GM23338 (cell line): Measurements from ENCODE around the gene THRB. TPM values are rescaled to one million over a fixed set of nuclear protein-coding genes. Genes with fewer than 3 reads are reported as not detected.

ENCODE experiments used
- ATAC-seq: fragments of 200-7000 bp; cut with Tn5 transposase; 3 replicates; pipeline ENCODE4 v1.9.1; 2020
- DNase-seq: peaks from one replicate; pipeline ENCODE4 v3.0.0-alpha.2; 2015; ENCODE audit warnings: low spot score
- H2AFZ ChIP-seq: fragments of 200-600 bp; sonication (generic); 2 replicates; pipeline ENCODE4 v1.8.0; 2016; ENCODE audit warnings: antibody characterized with exemption, mild to moderate bottlenecking, moderate library complexity
- H3F3A ChIP-seq: fragments of 200-600 bp; sonication (generic); replicated peaks from 2 replicates; pipeline ENCODE4 v1.8.0; 2017; ENCODE audit warnings: antibody characterized with exemption, mixed run types, low read depth
- H3K27ac ChIP-seq: fragments of 200-600 bp; sonication (generic); 2 replicates; pipeline ENCODE4 v1.6.1; 2016; ENCODE audit warnings: low read depth
- H3K27me3 ChIP-seq: fragments of 200-600 bp; sonication (generic); 2 replicates; pipeline ENCODE4 v1.8.0; 2016; ENCODE audit warnings: mild to moderate bottlenecking, mixed run types, moderate library complexity; ENCODE audit not compliant: insufficient read depth
- H3K36me3 ChIP-seq: fragments of 200-600 bp; sonication (generic); 2 replicates; pipeline ENCODE4 v1.8.0; 2016; ENCODE audit warnings: mild to moderate bottlenecking; ENCODE audit not compliant: insufficient read depth
- H3K4me1 ChIP-seq: fragments of 200-600 bp; sonication (generic); 2 replicates; pipeline ENCODE4 v1.8.0; 2016; ENCODE audit warnings: mild to moderate bottlenecking, moderate library complexity; ENCODE audit not compliant: insufficient read depth
- H3K4me2 ChIP-seq: fragments of 200-600 bp; sonication (generic); 2 replicates; pipeline ENCODE4 v1.7.1; 2017; ENCODE audit warnings: mixed run types
- H3K4me3 ChIP-seq: fragments of 200-600 bp; sonication (generic); 2 replicates; pipeline ENCODE4 v1.6.1; 2016; ENCODE audit warnings: mixed run types
- H3K79me2 ChIP-seq: fragments of 200-600 bp; sonication (generic); replicated peaks from 2 replicates; pipeline ENCODE4 v1.8.0; 2017; ENCODE audit warnings: mild to moderate bottlenecking; ENCODE audit not compliant: insufficient read depth
- H3K9me2 ChIP-seq: fragments of 200-600 bp; sonication (generic); 2 replicates; pipeline ENCODE4 v1.8.0; 2017; ENCODE audit not compliant: insufficient read depth
- H4K20me1 ChIP-seq: fragments of 200-600 bp; sonication (generic); replicated peaks from 2 replicates; pipeline ENCODE4 v1.8.0; 2017; ENCODE audit warnings: mild to moderate bottlenecking; ENCODE audit not compliant: insufficient read depth
- H3K27ac Mint-ChIP-seq: 2 replicates; pipeline ENCODE4 v1.8.0; 2020; ENCODE audit warnings: inconsistent platforms, mild to moderate bottlenecking, moderate library complexity, mixed read lengths
- H3K27me3 Mint-ChIP-seq: 3 replicates; pipeline ENCODE4 v1.8.0; 2022; ENCODE audit warnings: low read depth, mild to moderate bottlenecking, moderate library complexity, mixed read lengths, inconsistent platforms; ENCODE audit not compliant: insufficient read depth, poor library complexity
- H3K36me3 Mint-ChIP-seq: 3 replicates; pipeline ENCODE4 v1.8.0; 2021; ENCODE audit warnings: low read depth, mild to moderate bottlenecking, inconsistent platforms, moderate library complexity, mixed read lengths
- H3K4me1 Mint-ChIP-seq: 3 replicates; pipeline ENCODE4 v1.8.0; 2020; ENCODE audit warnings: mild to moderate bottlenecking, inconsistent platforms, mixed read lengths
- H3K4me3 Mint-ChIP-seq: 3 replicates; pipeline ENCODE4 v1.8.0; 2021; ENCODE audit warnings: moderate library complexity, mild to moderate bottlenecking, inconsistent platforms, mixed read lengths
- H3K9me3 Mint-ChIP-seq: 3 replicates; pipeline ENCODE4 v1.8.0; 2020; ENCODE audit warnings: moderate library complexity, mild to moderate bottlenecking, inconsistent platforms, mixed read lengths
- CREB1 ChIP-seq: fragments of 250-450 bp; sonication (Bioruptor Pico); IDR thresholded peaks from 2 replicates; pipeline ENCODE4 v1.5.0; 2020; ENCODE audit warnings: low read depth, mild to moderate bottlenecking, moderate library complexity
- CTCF ChIP-seq, 2 experiments: fragments of 200-600 bp in 1 of 2; sonication (generic) in 1 of 2; conservative IDR thresholded peaks; 2 replicates each; pipeline versions ENCODE4 v1.5.1 to v1.6.1; 2016 to 2017; ENCODE audit warnings: antibody characterized with exemption in 2 of 2, low read depth in 2 of 2, mild to moderate bottlenecking in 2 of 2, moderate library complexity in 1 of 2
- ETS1 ChIP-seq: IDR thresholded peaks from 2 replicates; pipeline ENCODE4 v1.6.1; 2016; ENCODE audit warnings: antibody characterized with exemption
- EZH2 ChIP-seq: fragments of 200-600 bp; sonication (generic); IDR thresholded peaks from one replicate; pipeline ENCODE4 v1.8.0; 2017; ENCODE audit warnings: antibody characterized with exemption, mild to moderate bottlenecking, low read depth; ENCODE audit not compliant: unreplicated experiment
- EZH2phosphoT487 ChIP-seq: fragments of 200-600 bp; sonication (generic); IDR thresholded peaks from one replicate; pipeline ENCODE4 v1.8.1; 2018; ENCODE audit warnings: antibody characterized with exemption; ENCODE audit not compliant: unreplicated experiment
- JUNB ChIP-seq: IDR thresholded peaks from one replicate; pipeline ENCODE4 v1.6.1; 2016; ENCODE audit warnings: antibody characterized with exemption; ENCODE audit not compliant: unreplicated experiment
- NANOG ChIP-seq: IDR thresholded peaks from 2 replicates; pipeline ENCODE4 v1.6.1; 2016; ENCODE audit warnings: antibody characterized with exemption, borderline replicate concordance
- POLR2AphosphoS5 ChIP-seq: IDR thresholded peaks from 2 replicates; pipeline ENCODE4 v1.6.1; 2016; ENCODE audit warnings: antibody characterized with exemption, low read depth
- REST ChIP-seq: IDR thresholded peaks from one replicate; pipeline ENCODE4 v1.6.1; 2018; ENCODE audit warnings: antibody characterized with exemption; ENCODE audit not compliant: unreplicated experiment
- STAT1 ChIP-seq: IDR thresholded peaks from one replicate; pipeline ENCODE4 v1.6.1; 2016; ENCODE audit warnings: antibody characterized with exemption; ENCODE audit not compliant: unreplicated experiment
- ZNF114 ChIP-seq: fragments of 250-450 bp; sonication (Bioruptor Pico); IDR thresholded peaks from 2 replicates; pipeline ENCODE4 v1.5.0; 2020; ENCODE audit warnings: mild to moderate bottlenecking, moderate library complexity
- ZNF331 ChIP-seq: fragments of 250-450 bp; sonication (Bioruptor Pico); IDR thresholded peaks from 2 replicates; pipeline ENCODE4 v1.5.0; 2020; ENCODE audit warnings: low read depth, mild to moderate bottlenecking, moderate library complexity
- ZNF462 ChIP-seq: fragments of 250-450 bp; sonication (Bioruptor Pico); IDR thresholded peaks from 2 replicates; pipeline ENCODE4 v1.5.0; 2020; ENCODE audit warnings: mild to moderate bottlenecking, moderate library complexity
- polyA plus RNA-seq: library from polyadenylated mRNA; unstranded; fragments of >200 nt; fragmentation: Nextera tagmentation; extraction: Ambion mirVana; gene quantifications from 2 replicates; pipeline ENCODE4 v1.2.1, GENCODE V29; 2016
- total RNA-seq: library from RNA; depleted of rRNA; stranded (reverse); fragments of >200 nt; shearing (Covaris generic); gene quantifications from 2 replicates; pipeline ENCODE4 v1.2.3, GENCODE V29; 2014

THRB gene
- total and polyA plus RNA-seq, 2 experiments from 2014 or later, result 1.7 to 3.2 TPM

GRCh38 chr3:24526640-24527212, 32.1 kb upstream of the THRB start:
- Histone ChIP-seq H3K27ac (no peak overlapping the region), H3K27me3 (peaks cover 31% of the 10 kb centered on the region), H3F3A (no peaks in the 10 kb centered on the region), H3K79me2 (no peaks in the 10 kb centered on the region), H3K36me3 (no peaks in the 10 kb centered on the region), H3K4me2 (no peak overlapping the region), H2AFZ (no peak overlapping the region), H4K20me1 (no peaks in the 10 kb centered on the region), H3K9me2 (no peaks in the 10 kb centered on the region), H3K4me3 (no peak overlapping the region), H3K4me1 (peaks cover 6% of the 10 kb centered on the region; the same call in 1 of the 2 replicates)
- no peaks in the 10 kb centered on the region for H3K9me3 Mint-ChIP-seq
- TF ChIP-seq POLR2AphosphoS5 (no peak), JUNB (no peak), ZNF331 (no peak), REST (no peak), EZH2 (no peak), CTCF (conservative IDR thresholded peaks at IDR 0.05; ENCODE audit: low read depth in 2 of 2) (no peak), ZNF462 (CRISPR knock-in tag) (no peak), STAT1 (no peak), ZNF114 (CRISPR knock-in tag) (no peak), ETS1 (no peak), NANOG (no peak), EZH2phosphoT487 (no peak), CREB1 (CRISPR knock-in tag) (no peak)
- no peak overlapping the region for H3K27ac Mint-ChIP-seq
- peaks cover 12% of the 10 kb centered on the region for H3K27me3 Mint-ChIP-seq
- H3K4me1 Mint-ChIP-seq, result peaks cover 12% of the 10 kb centered on the region; the same call in 2 of the 3 replicates
- no peak for ATAC-seq
- H3K36me3 Mint-ChIP-seq, result no peaks in the 10 kb centered on the region
- H3K4me3 Mint-ChIP-seq, result no peak overlapping the region
- DNase-seq, result no peak
